Activated gamma-delta T cell treated with Interleukin-2 at 50 U/mL for 16 hours (primary cell): ENCODE data around the gene XRN1.
"Not testable (repeated sequence)": the region's sequence is repeated elsewhere in the genome, so short reads cannot be mapped to it uniquely, and the experiment has no call there.

Experiments
- DNase-seq: peaks from one replicate; pipeline ENCODE4 v3.0.0-alpha.2; 2020

Gene XRN1, protein sequence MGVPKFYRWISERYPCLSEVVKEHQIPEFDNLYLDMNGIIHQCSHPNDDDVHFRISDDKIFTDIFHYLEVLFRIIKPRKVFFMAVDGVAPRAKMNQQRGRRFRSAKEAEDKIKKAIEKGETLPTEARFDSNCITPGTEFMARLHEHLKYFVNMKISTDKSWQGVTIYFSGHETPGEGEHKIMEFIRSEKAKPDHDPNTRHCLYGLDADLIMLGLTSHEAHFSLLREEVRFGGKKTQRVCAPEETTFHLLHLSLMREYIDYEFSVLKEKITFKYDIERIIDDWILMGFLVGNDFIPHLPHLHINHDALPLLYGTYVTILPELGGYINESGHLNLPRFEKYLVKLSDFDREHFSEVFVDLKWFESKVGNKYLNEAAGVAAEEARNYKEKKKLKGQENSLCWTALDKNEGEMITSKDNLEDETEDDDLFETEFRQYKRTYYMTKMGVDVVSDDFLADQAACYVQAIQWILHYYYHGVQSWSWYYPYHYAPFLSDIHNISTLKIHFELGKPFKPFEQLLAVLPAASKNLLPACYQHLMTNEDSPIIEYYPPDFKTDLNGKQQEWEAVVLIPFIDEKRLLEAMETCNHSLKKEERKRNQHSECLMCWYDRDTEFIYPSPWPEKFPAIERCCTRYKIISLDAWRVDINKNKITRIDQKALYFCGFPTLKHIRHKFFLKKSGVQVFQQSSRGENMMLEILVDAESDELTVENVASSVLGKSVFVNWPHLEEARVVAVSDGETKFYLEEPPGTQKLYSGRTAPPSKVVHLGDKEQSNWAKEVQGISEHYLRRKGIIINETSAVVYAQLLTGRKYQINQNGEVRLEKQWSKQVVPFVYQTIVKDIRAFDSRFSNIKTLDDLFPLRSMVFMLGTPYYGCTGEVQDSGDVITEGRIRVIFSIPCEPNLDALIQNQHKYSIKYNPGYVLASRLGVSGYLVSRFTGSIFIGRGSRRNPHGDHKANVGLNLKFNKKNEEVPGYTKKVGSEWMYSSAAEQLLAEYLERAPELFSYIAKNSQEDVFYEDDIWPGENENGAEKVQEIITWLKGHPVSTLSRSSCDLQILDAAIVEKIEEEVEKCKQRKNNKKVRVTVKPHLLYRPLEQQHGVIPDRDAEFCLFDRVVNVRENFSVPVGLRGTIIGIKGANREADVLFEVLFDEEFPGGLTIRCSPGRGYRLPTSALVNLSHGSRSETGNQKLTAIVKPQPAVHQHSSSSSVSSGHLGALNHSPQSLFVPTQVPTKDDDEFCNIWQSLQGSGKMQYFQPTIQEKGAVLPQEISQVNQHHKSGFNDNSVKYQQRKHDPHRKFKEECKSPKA (N-terminal part only)

DNA sequence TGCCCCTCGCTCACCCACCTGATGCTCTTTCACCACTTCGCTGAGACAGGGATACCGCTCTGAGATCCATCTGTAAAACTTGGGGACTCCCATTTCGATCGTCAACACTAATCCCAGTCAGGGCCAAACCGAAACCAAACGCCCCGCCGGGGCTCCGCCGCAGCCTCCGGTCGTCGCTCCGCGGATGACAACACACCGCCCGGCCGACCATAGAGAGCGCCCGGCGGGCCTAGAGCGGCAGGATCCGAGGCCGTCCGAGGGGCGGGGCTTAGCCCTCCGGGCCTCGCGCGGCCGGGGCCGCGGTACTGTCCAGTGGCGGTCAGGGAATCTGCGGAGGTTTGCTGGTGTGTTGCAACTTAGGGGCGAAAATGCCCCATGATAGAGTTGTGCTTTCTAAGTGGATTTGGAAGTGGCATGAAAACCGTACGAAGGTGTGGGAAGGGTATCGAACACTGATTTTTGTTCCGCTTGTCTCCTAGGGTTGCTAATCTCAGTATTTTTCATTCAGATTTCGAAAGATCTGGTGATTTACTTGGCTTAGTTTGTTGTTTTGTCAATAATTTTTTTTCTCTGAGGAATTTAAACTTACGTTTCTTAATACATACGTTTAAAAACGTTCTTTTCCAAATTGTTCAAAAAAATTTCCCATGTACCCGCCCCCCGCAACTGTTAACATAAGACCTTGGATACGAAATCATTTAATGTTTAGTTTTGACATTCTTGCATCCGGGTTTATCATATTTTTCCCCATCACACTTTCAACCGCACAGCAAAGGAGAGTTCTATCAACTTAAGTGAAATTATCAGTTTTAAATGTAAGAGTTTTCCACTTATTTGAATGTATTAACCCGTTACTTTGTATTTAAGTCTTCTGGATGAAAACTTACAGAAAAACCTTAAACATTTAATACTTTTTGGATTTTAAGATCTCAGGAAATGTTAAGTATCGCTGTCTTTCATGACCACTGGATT lies at the start of gene XRN1:
TSS of gene XRN1 (minus strand) at position 186 of the 972 bp plus-strand sequence. CDS start at position 93, 93 bp downstream.
- peak; percentile 94 for DNase-seq

DNA sequence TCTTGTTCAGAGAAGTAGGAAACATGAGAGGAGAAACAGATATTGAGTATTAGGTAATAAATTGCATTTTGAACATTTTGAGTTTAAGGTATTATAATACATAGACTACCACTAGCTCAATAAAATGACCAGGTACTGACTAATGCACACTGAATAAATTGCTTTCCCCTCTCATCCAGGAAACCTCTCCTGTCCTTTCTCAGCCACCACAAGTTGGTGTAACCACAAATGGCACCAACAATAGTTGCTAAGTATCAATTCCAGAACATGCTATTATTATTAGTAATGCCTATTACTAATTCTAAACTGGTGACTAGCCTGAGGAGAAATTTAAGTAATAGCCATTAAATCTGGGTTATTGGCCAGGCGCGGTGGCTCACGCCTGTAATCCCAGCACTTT lies 47.3 kb upstream of the XRN1 start:
- DNase-seq: no peak

DNA sequence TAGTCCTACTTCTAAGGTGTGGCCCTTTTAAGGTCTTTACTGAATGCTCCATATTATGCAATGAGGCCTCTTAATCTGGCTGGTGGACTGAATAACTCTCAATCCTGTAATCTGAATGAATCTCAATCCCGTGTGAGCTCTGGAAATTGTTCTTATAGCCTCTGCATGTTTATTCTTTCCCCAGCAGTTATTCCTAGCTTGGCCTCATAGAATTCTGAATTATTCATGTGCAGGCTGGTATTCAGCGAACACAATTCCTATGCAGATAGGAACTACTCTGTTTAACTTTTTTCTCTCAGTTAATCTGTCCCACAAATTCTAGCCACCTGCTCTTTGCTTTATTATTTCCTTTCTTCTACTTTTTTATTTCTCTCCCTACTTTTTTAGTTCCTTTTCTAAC lies 44.3 kb upstream of the XRN1 start:
- DNase-seq: no peak

DNA sequence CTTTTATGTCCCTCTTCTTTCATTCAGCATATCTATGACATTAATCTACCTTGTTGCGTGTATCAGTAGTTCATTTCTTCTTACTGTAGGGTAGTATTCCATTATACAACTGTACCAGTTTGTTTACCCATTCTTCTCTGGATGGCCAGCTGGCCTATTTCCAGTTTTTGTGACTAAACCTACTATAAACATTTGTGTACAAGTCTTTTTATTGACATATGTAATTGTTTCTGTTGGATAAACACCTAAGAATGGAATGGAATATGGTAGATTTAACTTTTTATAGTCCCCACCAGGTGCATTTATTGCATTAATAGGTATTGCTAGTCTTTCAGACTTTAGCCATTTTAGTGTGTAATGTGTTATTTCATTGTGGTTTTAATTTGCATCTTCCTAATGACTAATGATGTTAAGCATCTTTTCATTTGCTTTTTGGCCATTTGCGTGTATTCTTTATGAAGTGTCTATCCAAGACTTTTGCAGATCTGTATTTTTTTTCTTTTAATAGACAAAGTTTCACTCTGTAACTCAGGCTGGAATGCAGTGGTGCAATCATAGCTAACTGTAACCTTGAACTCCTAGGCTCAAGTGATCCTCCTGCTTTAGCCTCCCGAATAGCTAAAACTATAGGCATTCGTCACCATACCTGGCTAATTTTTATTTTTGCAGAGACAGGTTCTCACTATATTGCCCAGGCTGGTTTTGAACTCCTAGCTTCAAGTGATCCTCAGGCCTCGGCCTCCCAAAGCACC lies 41.9 kb upstream of the XRN1 start:
- DNase-seq: no peak

DNA sequence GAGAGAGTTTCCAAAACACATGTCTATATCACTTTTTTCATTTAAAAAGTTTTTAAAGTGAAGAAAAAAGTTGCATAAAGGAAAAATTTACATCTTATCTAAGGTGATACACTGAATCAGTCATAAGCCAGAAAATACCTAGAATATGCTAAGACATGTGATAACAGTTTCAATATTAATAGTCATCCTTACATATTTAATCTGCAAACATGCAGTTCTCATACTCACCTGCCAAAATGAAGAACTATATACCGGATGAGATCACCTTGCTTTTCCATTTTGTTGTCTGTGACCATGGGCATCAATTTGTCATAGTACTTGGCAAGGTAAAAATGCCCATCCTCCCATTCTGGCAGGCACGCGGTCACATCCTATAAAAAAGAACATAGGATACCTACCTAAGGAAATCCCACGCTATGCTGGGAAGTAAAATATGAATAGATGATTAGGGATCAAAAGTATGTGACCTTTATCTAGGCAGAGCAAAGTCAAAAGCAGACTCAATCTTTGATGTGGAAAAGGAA lies 37.1 kb upstream of the XRN1 start:
- no peak for DNase-seq

DNA sequence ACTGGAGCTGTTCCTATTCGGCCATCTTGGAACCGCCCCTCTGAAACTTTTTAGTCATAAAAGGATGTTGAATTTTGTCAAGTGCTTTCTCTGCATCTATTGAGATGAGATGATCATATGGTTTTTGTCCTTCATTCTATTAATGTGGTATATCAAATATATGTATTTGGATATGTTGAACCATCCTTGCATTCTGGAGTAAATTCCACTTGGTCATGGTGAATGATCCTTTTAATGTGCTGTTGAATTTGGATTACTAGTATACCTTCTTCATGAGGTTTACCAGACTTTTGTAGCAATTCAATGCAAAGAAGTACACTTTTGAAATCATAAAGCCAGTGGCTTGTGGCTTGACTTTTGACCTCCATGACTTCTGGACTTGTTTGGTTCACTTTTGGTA lies 33.4 kb upstream of the XRN1 start:
- DNase-seq: no peak

DNA sequence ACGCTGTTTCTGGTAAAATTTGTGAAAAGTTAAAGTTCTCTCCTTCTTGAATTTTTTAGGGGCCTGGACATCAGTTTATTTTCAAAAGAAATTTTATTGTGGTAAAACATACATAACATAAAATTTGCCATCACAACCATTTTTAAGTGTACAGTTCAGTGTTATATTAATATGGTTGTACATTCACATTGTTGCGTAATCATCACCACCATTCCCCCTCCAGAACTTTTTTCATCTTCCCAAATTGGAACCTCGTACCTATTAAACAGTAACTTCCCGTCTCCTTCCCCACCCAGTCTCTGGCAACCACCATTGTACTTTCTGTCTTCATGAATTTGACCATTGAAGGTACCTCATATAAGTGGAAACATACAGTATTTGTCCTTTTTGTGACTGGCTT lies 23.0 kb upstream of the XRN1 start:
- DNase-seq: no peak

DNA sequence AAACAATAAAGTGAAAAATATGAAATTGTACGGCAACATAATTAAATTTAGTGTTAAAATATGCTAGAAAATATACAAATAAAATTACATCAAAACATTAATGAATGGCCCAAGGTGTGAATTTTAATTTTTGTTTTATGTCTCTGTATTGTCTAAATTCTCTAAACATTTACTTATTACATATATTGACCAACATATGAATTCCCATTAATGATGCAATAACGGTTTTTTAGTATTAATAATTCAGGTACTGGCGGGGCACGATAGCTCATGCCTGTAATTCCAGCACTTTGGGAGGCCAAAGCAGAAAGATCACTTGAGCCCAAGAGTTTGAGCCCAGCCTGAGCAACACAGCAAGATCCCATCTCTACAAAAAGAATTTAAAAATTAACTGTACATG lies 20.6 kb upstream of the XRN1 start:
- DNase-seq: no peak

DNA sequence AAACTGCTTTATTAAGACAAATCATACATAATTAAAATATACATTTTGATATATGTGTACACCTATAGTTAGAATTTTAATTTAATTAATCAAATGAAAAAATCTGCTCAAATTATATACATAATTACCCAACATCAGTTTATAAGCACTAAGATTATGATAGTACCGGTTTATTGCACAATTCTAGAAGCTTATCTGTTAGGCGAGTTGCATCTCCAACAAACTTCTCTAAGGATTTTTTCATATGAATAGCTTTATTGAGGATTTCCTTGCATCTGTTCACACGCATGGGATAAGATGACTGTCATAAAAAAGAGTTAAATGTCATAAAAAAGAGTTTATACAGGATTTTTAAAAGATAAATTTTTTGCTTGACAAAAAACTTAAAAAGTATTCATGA lies 19.9 kb upstream of the XRN1 start:
- DNase-seq: no peak

DNA sequence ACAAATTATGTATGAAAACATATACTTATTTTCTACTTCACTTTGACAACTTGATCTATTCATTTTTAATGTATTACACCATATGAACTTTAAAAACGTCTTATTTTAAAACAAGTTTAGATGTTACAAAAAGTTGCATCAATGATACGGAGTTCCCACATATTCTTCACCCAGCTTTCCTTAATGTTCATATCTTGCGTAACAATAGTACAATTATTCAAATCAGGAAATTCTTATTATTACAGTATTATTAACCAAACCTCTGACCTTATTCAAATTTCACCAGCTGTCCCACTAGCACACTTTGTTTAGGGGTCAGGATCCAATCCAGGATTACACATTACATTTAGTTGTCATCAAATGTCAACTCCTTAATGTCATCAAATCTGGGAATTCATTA lies 12.9 kb upstream of the XRN1 start:
- no peak for DNase-seq

DNA sequence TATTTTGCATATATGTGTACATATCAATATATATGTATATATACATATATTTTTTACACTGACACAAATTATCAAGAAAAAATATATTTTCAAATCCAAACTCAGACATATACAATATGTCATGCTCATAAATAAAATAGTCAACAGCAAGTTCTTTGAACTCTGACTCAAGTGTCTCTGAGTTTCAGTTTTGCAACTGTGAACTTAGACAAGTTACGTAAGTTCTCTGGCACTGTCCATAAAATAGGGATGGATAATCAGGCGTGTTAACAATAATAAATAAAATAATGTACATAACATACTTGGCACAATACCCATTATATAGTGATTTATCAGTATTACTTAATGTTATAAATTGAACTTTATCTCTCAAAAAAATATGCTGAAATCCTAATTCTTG lies 12.1 kb upstream of the XRN1 start:
- DNase-seq: no peak

DNA sequence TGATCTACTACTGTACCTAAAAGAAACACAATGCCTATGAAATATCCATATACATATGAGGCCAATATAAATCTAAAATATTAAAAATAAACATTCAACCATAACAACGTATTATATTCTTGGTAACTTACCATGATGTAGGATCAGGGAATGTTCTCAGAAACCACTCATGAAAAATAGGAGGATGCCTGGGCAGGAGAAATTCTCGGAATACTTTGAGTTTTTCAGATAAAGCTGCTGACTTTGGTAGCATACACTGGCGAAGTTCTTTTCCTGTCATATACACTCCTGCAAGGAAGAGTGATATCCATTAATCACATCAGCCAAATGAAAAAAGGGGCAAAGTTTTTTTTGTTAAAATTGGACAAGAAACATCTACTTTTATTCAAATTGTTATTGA lies 11.3 kb upstream of the XRN1 start:
- DNase-seq: no peak

DNA sequence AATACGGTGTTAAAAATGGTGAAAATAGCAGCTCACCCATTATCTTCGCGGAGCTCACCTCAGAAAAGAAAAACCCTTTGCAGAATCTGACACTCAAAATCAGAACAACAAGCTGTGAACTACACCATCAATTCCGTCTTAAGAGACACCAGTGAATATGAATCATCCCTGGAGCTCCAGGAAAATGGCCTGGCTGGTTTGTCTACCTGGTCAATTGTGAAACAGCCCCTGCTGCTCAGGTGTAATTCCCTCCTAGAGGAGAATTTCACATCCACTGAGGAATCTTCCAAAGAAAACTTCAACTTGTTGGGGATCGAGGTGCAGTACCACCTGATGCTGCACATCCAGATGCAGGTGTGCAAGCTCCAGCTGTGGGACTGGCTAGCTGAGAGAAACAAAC lies 3.0 kb upstream of the XRN1 start:
- no peak for DNase-seq

DNA sequence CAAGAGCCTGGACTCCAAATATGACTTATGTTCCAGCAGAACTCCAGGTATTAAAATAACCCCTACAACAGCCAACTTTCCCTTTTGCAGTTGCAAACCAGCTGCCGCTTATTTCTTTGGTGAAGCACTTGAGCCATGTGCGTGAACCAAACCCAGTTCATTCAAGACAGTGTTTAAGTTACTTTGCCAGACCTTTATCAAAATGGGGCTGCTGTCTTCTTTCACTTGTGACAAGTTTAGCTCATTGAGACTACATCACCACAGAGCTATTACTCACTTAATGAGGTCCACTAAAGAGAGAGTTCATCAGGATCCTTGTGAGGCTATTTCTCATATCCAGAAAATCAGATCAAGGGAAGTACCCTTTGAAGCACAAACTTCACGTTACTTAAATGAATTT lies 2.4 kb upstream of the XRN1 start:
- DNase-seq: no peak

DNA sequence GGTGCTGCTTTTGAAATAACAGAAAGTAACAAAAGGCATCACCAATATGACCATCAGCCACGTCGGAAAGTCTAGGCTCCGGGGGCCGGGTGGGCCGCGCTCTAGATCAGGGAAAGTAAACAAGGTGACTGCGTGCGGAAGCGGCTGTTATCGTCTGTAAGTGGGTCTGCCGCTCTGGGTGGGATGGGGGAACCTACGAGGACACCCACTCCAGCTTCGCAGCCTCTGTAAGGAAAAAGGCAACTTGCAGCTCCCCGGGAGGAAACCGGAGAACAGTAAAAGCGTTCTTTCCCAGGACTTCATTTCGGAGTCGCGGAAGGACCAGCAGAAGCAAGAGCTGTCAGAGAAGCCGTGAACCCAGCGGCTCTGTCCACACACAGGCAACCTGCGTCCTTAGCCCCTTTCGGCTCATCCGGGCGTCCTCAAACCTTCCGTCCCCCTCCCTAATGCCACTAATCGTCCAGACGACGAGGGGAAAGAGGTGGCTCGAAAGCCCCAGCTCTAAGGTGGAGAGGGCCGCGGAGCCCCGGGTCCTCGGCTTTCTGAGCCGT lies 461 bp downstream of the XRN1 start:
- DNase-seq: peak; percentile 25

DNA sequence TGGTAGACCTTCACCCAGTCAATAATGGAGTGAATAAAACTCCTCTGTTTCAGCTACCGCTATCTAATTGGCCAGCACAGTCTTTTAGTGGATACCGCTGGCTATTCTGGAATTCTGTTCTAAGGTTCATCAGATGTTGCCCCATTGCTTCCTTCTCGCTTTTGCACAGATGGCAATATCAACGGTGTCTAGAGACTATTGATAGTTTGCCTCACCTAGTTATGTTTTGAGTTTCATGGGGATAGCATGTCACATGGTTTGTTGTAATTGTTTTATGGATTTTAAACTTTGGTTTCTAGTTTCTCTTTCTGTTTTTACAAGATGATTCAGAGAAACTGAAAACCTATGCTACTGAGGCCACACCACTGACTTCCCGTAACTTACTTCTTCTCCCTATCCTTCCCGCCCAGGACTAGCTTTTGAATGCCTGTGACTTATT lies 2.0 kb downstream of the XRN1 start:
- DNase-seq: no peak

DNA sequence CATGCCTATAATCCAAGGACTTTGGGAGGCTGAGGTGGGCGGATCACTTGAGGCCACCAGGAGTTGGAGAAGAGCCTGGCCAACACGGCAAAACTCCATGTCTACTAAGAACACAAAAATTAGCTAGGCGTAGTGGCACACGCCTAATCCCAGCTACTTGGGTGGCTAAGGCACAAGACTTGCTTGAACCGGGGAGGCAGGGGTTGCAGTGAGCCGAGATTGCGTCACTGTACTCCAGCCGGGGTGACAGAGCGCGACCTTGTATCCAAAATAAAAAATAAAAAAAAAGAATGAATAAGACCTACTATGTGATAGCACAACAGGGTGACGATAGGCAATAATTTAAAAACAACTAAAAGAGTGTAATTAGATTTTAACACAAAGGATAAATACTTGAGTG lies 3.5 kb downstream of the XRN1 start:
- DNase-seq: no peak

DNA sequence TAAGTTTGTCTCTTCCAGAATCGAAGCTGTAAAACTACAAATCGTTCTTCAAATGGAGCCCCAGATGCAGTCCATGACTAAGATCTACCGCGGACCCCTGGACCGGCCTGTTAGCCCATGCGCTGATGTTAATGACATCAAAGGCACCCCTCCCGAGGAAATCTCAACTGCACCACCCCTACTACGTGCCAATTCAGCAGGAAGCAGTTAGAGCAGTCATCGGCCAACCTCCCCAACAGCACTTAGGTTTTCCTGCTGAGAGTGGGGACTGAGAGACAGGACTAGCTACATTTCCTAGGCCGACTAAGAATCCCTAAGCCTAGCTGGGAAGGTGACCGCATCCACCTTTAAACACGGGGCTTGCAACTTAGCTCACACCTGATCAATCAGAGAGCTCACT lies 4.8 kb downstream of the XRN1 start:
- not testable (repeated sequence) for DNase-seq

DNA sequence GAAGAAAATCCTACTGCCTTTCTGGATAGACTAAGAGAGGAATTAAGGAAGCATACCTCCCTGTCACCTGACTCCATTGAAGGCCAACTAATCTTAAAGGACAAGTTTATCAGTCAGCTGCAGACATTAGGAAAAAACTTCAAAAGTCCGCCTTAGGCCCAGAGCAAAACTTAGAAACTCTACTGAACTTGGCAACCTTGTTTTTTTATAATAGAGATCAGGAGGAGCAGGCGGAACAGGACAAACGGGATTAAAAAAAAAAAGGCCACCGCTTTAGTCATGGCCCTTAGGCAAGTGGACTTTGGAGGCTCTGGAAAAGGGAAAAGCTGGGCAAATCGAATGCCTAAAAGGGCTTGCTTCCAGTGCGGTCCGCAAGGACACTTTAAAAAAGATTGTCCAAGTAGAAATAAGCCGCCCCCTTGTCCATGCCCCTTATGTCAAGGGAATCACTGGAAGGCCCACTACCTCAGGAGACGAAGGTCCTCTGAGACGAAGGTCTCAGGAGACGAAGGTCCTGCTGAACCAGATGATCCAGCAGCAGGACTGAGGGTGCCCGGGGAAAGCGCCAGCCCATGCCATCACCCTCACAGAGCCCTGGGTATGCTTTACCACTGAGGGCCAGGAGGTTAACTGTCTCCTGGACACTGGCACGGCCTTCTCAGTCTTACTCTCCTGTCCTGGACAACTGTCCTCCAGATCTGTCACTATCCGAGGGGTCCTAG lies 8.2 kb downstream of the XRN1 start:
- not testable (repeated sequence) for DNase-seq

DNA sequence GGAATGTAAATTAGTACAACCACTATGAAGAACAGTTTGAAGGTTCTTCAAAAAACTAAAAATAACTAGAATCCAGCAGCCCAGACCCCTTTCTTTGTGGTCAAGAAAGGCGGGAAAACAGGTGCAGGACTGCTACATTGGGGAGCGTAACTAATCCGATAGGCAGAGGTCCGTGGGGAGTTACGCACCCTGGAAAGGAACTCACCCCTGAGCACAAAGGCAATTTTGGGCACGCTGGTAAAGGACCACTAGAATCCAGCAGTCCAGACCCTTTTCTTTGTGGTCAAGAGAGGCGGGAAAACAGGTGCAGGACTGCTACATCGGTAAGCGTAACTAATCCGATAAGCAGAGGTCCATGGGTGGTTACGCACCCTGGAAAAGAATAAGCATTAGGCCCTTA lies 9.7 kb downstream of the XRN1 start:
- not testable (repeated sequence) for DNase-seq
